ENCODE results near the gene TXNDC12. TPM values are rescaled to one million over a fixed set of nuclear protein-coding genes. Genes with fewer than 3 reads are reported as not detected.

The TXNDC12 gene
- total RNA-seq, 4 donors from 2014 or later: 22.4 to 26.4 (median 25.5) TPM

GRCh38 chr1:51978099-51978498, 76.9 kb downstream of the TXNDC12 start:
- no peak for TF ChIP-seq POLR2AphosphoS5 (IDR thresholded peaks at IDR 0.05)
- no peak for TF ChIP-seq EP300 (IDR thresholded peaks at IDR 0.05)
- TF ChIP-seq CTCF (IDR thresholded peaks at IDR 0.05): no peak
- no peak for TF ChIP-seq POLR2A (IDR thresholded peaks at IDR 0.05)
- Histone ChIP-seq H3K4me3 (no peak overlapping the region), H3K27me3 (no peaks in the 10 kb centered on the region), H3K27ac (no peak overlapping the region), H3K9me3 (no peaks in the 10 kb centered on the region), H3K4me1 (no peaks in the 10 kb centered on the region), H3K36me3 (no peaks in the 10 kb centered on the region)
- no peak for DNase-seq (ENCODE audit: low spot score in 2 of 2)

GRCh38 chr1:51976846-51977602, 78.0 kb downstream of the TXNDC12 start:
- DNase-seq (ENCODE audit: low spot score in 2 of 2): no peak
- H3K36me3 ChIP-seq: no peaks in the 10 kb centered on the region

GRCh38 chr1:51973587-51974474, 81.2 kb downstream of the TXNDC12 start:
- H3K4me3 ChIP-seq: no peak overlapping the region
- WGBS: 79% methylated on average over 1 of the region's 1 CpG

More at GRCh38 chr1:51976846-51977602, 78.0 kb downstream of the TXNDC12 start:
- Histone ChIP-seq H3K27ac (no peak overlapping the region), H3K4me3 (no peak overlapping the region), H3K27me3 (no peaks in the 10 kb centered on the region), H3K4me1 (no peaks in the 10 kb centered on the region), H3K9me3 (no peaks in the 10 kb centered on the region)
- 93% methylated on average over 12 of the region's 12 CpGs for WGBS
- TF ChIP-seq EP300 (IDR thresholded peaks at IDR 0.05): no peak
- no peak for TF ChIP-seq POLR2AphosphoS5 (IDR thresholded peaks at IDR 0.05)
- TF ChIP-seq CTCF (IDR thresholded peaks at IDR 0.05): no peak
- no peak for TF ChIP-seq POLR2A (IDR thresholded peaks at IDR 0.05)

More at GRCh38 chr1:51973587-51974474, 81.2 kb downstream of the TXNDC12 start:
- H3K4me1 ChIP-seq: no peaks in the 10 kb centered on the region
- H3K9me3 ChIP-seq: no peaks in the 10 kb centered on the region
- no peak for DNase-seq (ENCODE audit: low spot score in 2 of 2)
- no peaks in the 10 kb centered on the region for H3K27me3 ChIP-seq
- no peaks in the 10 kb centered on the region for H3K36me3 ChIP-seq
- TF ChIP-seq CTCF (IDR thresholded peaks at IDR 0.05): no peak
- no peak for TF ChIP-seq POLR2AphosphoS5 (IDR thresholded peaks at IDR 0.05)
- no peak for TF ChIP-seq EP300 (IDR thresholded peaks at IDR 0.05)
- TF ChIP-seq POLR2A (IDR thresholded peaks at IDR 0.05): no peak
- H3K27ac ChIP-seq: no peak overlapping the region

Other genes starting within 250 kb of the TXNDC12 start
- 100 to 1,000 TPM in 3 of 4 donors, 10 to 100 TPM in 1; 97.8 to 154 (median 115) TPM for gene NRDC, start 176.5 kb downstream of the TXNDC12 start, total RNA-seq
- gene RAB3B, start 64.5 kb downstream of the TXNDC12 start, total RNA-seq: 1 to 10 TPM; 2.8 to 6.8 (median 5.6) TPM
- 10 to 100 TPM in 1 of 4 donors, 1 to 10 TPM in 3; 8.0 to 15.9 (median 9.5) TPM for gene KTI12, start 21.4 kb downstream of the TXNDC12 start, total RNA-seq
- 10 to 100 TPM; 41.7 to 60.2 (median 57.1) TPM for gene BTF3L4, start 1.1 kb upstream of the TXNDC12 start, total RNA-seq
- 10 to 100 TPM; 29.5 to 60.4 (median 33.2) TPM for gene ZFYVE9, start 86.9 kb upstream of the TXNDC12 start, total RNA-seq